ENCODE data around the gene PLEKHG2. TPM values are rescaled to one million over a fixed set of nuclear protein-coding genes. Genes with fewer than 3 reads are reported as not detected.

The PLEKHG2 gene
- total RNA-seq, 2 donors from 2014 or later, result 76.0 to 112 TPM

DNA sequence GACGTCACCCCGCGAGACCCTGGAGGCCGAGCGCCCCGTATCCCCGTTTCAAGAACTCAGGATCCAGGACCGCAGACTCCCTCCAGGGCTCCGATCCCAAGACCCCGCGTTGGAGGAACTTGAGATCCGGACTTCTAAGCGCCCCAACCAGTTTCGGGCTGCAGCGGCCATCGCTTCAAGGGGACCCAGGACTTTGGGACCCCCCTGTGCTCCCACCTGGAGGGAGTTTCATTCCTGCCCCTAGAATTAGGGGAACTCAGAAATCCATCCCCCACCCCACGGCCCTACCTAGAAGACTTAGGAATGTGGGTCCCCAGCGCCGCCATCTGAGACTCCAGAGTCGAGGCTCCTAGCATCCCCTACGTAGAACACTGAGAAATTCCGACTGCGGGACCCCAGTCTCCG is 400 bp downstream of the PLEKHG2 start:
- TF ChIP-seq, protein P1, sequence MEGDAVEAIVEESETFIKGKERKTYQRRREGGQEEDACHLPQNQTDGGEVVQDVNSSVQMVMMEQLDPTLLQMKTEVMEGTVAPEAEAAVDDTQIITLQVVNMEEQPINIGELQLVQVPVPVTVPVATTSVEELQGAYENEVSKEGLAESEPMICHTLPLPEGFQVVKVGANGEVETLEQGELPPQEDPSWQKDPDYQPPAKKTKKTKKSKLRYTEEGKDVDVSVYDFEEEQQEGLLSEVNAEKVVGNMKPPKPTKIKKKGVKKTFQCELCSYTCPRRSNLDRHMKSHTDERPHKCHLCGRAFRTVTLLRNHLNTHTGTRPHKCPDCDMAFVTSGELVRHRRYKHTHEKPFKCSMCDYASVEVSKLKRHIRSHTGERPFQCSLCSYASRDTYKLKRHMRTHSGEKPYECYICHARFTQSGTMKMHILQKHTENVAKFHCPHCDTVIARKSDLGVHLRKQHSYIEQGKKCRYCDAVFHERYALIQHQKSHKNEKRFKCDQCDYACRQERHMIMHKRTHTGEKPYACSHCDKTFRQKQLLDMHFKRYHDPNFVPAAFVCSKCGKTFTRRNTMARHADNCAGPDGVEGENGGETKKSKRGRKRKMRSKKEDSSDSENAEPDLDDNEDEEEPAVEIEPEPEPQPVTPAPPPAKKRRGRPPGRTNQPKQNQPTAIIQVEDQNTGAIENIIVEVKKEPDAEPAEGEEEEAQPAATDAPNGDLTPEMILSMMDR (IDR thresholded peaks at IDR 0.05), result no peak
- no peaks in the 10 kb centered on the region for H3K9me3 ChIP-seq
- ATAC-seq (ENCODE audit: insufficient number of reproducible peaks, low FRiP score, low read depth), result peak; percentile 5
- peaks cover 30% of the 10 kb centered on the region for H3K36me3 ChIP-seq
- H3K4me3 ChIP-seq, result peak overlapping the region; percentile 94
- no peak for DNase-seq (ENCODE audit: low spot score)
- H3K4me1 ChIP-seq (ENCODE audit: control insufficient read depth in 1 of 2, low read depth in 2 of 2), result peaks cover 26 to 48% of the 10 kb centered on the region in 2 donors
- no peaks in the 10 kb centered on the region for H3K27me3 ChIP-seq (replicated peaks; ENCODE audit: insufficient read depth)
- H3K27ac ChIP-seq, result peak overlapping the region; percentile 93 to 100

DNA sequence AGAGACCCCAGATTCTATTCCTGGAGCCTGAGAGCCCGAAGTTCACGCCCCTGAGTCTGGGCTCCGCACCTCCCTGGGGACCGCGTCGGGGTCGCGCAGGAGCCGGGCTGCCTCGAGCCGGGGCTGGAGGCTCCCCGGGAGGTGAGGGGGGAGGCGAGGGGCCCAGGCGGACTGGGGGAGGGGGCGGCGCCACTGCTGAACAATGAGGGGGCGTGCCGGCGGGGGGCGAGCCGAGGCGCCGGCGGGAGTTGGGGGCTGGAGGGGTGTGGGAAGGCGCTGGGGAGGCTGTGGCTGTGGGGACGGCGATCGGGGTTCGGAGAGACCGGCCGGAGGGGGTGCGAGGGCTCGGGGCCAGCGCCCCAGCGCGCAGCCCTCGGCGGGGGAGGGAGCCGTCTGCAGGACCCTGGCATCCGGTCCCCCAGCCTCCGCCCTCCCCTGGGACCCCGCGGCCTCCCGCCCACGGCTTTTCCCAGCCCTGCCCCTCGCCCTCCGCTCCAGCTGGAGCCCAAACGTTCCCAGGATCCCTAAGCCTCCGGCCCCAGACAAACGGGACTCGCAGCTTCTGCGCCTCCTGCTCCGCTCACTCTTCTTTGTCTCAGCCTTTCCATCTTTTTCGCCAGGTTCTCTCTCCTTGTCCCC is 922 bp downstream of the PLEKHG2 start:
- no peaks in the 10 kb centered on the region for H3K27me3 ChIP-seq (replicated peaks; ENCODE audit: insufficient read depth)
- peaks cover 26 to 48% of the 10 kb centered on the region in 2 donors for H3K4me1 ChIP-seq (ENCODE audit: control insufficient read depth in 1 of 2, low read depth in 2 of 2)
- DNase-seq (ENCODE audit: low spot score), result no peak
- TF ChIP-seq, protein P1 (IDR thresholded peaks at IDR 0.05), result no peak
- H3K4me3 ChIP-seq, result peak overlapping the region; percentile 94
- peaks cover 29% of the 10 kb centered on the region for H3K36me3 ChIP-seq
- no peaks in the 10 kb centered on the region for H3K9me3 ChIP-seq
- no peak for ATAC-seq (ENCODE audit: insufficient number of reproducible peaks, low FRiP score, low read depth)
- H3K27ac ChIP-seq, result peak overlapping the region; percentile 93 to 100

DNA sequence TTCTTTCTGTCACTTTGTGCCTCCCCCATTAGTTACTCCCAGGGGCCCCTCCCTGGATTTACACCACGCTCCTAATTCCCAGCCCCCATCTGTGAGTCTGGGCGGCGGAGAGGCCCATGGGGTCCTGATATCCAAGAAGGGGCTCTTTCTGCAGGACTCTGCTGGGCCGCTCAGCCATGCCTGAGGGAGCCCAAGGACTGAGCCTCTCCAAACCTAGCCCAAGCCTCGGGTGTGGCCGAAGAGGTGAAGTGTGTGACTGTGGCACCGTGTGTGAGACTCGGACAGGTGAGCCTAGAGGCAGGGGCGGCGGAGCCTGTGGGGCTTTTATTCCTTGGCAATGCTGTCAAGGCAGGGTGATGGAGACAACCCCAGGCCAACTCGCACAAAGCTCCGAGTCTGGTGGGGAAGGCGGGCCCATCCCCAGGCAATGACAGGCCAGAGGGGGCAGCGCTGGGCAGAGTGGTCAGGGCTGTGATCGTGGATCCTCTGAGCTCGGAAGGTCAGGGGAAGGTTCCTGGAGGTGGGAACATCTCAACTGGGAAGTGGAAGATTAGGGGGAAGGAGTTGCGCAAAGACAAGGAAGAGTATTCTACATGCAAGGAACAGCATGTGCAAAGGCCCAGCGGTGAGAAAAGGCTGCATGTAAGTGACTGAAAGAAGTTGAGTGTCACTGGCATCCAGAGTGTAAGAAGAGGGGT is 1.6 kb downstream of the PLEKHG2 start:
- peaks cover 26 to 48% of the 10 kb centered on the region in 2 donors for H3K4me1 ChIP-seq (ENCODE audit: control insufficient read depth in 1 of 2, low read depth in 2 of 2)
- TF ChIP-seq, protein P1 (IDR thresholded peaks at IDR 0.05), result no peak

DNA sequence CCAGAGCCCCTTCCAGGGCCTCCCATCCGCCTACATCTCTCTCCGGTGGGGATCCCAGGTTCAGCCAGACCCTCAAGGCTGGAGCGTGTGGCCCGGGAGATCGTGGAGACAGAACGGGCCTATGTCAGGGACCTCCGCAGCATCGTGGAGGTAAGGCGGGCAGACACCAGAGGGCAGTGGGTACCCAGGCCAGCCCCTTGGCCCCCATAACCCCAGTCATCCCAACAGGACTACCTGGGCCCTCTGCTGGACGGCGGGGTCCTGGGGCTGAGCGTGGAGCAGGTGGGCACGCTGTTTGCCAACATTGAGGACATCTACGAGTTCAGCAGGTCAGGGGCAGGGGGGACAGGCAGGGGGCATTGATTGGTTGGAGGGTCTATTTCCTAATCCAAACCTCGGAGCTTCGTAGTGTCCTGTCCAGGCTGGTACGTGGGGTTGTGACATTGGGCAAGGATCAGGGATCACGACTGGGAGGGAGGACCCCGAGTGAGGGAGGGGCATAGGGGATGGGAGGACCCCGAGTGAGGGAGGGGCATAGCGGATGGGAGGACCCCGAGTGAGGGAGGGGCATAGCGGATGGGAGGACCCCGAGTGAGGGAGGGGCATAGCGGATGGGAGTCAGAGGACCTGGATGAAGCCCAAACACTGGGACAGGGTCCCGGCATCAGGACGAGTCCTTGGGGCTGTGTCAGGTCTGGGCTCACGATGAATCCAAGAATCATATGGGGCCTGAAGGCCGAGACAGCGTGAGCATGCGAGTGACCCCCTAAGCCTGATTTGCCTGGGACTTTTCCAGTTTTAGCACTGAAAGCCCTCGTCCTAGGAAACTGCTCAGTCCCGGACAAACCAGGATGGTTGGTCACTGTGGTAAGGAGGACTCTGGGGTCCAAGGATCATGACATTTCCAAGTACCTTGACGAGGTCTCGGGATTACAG is 2.9 kb downstream of the PLEKHG2 start:
- Histone ChIP-seq H3K36me3 (peaks cover 38% of the 10 kb centered on the region), H3K9me3 (no peaks in the 10 kb centered on the region), H3K4me3 (peak overlapping the region; percentile 94), H3K27ac (peak overlapping the region; percentile 35 to 40), H3K4me1 (ENCODE audit: control insufficient read depth in 1 of 2, low read depth in 2 of 2) (peaks cover 26 to 46% of the 10 kb centered on the region in 2 donors), H3K27me3 (replicated peaks; ENCODE audit: insufficient read depth) (no peaks in the 10 kb centered on the region)
- ATAC-seq (ENCODE audit: insufficient number of reproducible peaks, low FRiP score, low read depth), result no peak
- TF ChIP-seq, protein P1 (IDR thresholded peaks at IDR 0.05), result no peak
- no peak for DNase-seq (ENCODE audit: low spot score)

More for the DNA sequence above, 1.6 kb downstream of the PLEKHG2 start:
- peaks cover 30% of the 10 kb centered on the region for H3K36me3 ChIP-seq
- ATAC-seq (ENCODE audit: insufficient number of reproducible peaks, low FRiP score, low read depth) (no peak), DNase-seq (ENCODE audit: low spot score) (no peak)
- no peaks in the 10 kb centered on the region for H3K27me3 ChIP-seq (replicated peaks; ENCODE audit: insufficient read depth)
- no peaks in the 10 kb centered on the region for H3K9me3 ChIP-seq
- peak overlapping the region; percentile 94 for H3K4me3 ChIP-seq
- H3K27ac ChIP-seq, result peak overlapping the region; percentile 93 to 100

All from thoracic aorta (tissue), 2 donors.